ENCODE measurements around the gene AGBL1.

AGBL1 gene

GRCh38 chr15:86295511-86295910 is 215.8 kb downstream of the AGBL1 start:
- Histone ChIP-seq H3K27ac (replicated peaks) (no peak overlapping the region), H3K4me3 (replicated peaks; ENCODE audit: insufficient read depth, low read length) (no peak overlapping the region), H3K27me3 (ENCODE audit: insufficient read depth, poor library complexity, severe bottlenecking) (no peaks in the 10 kb centered on the region)
- DNase-seq (ENCODE audit: low read depth in 1 of 2, low spot score in 1 of 2) = no peak
- no peak for TF ChIP-seq GABPA (IDR thresholded peaks at IDR 0.05; ENCODE audit: low read depth)
- TF ChIP-seq, protein P1, sequence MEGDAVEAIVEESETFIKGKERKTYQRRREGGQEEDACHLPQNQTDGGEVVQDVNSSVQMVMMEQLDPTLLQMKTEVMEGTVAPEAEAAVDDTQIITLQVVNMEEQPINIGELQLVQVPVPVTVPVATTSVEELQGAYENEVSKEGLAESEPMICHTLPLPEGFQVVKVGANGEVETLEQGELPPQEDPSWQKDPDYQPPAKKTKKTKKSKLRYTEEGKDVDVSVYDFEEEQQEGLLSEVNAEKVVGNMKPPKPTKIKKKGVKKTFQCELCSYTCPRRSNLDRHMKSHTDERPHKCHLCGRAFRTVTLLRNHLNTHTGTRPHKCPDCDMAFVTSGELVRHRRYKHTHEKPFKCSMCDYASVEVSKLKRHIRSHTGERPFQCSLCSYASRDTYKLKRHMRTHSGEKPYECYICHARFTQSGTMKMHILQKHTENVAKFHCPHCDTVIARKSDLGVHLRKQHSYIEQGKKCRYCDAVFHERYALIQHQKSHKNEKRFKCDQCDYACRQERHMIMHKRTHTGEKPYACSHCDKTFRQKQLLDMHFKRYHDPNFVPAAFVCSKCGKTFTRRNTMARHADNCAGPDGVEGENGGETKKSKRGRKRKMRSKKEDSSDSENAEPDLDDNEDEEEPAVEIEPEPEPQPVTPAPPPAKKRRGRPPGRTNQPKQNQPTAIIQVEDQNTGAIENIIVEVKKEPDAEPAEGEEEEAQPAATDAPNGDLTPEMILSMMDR (IDR thresholded peaks at IDR 0.05; ENCODE audit: insufficient read depth, low read length) = no peak
- TF ChIP-seq POLR2AphosphoS5 (IDR thresholded peaks at IDR 0.05; ENCODE audit: low read depth) = no peak
- no peak for TF ChIP-seq SPI1 (IDR thresholded peaks at IDR 0.05; ENCODE audit: borderline replicate concordance, low read depth)
- TF ChIP-seq REST (IDR thresholded peaks at IDR 0.05; ENCODE audit: insufficient replicate concordance, low read depth) = no peak

GRCh38 chr15:86296769-86297168 is 217.1 kb downstream of the AGBL1 start:
- Histone ChIP-seq H3K27me3 (ENCODE audit: insufficient read depth, poor library complexity, severe bottlenecking) (no peaks in the 10 kb centered on the region), H3K27ac (replicated peaks) (no peak overlapping the region), H3K4me3 (replicated peaks; ENCODE audit: insufficient read depth, low read length) (no peak overlapping the region)
- TF ChIP-seq REST (IDR thresholded peaks at IDR 0.05; ENCODE audit: insufficient replicate concordance, low read depth) = no peak
- TF ChIP-seq GABPA (IDR thresholded peaks at IDR 0.05; ENCODE audit: low read depth) = no peak
- TF ChIP-seq, protein P1 (IDR thresholded peaks at IDR 0.05; ENCODE audit: insufficient read depth, low read length) = no peak
- no peak for TF ChIP-seq POLR2AphosphoS5 (IDR thresholded peaks at IDR 0.05; ENCODE audit: low read depth)
- DNase-seq (ENCODE audit: low read depth in 1 of 2, low spot score in 1 of 2) = no peak

DNA sequence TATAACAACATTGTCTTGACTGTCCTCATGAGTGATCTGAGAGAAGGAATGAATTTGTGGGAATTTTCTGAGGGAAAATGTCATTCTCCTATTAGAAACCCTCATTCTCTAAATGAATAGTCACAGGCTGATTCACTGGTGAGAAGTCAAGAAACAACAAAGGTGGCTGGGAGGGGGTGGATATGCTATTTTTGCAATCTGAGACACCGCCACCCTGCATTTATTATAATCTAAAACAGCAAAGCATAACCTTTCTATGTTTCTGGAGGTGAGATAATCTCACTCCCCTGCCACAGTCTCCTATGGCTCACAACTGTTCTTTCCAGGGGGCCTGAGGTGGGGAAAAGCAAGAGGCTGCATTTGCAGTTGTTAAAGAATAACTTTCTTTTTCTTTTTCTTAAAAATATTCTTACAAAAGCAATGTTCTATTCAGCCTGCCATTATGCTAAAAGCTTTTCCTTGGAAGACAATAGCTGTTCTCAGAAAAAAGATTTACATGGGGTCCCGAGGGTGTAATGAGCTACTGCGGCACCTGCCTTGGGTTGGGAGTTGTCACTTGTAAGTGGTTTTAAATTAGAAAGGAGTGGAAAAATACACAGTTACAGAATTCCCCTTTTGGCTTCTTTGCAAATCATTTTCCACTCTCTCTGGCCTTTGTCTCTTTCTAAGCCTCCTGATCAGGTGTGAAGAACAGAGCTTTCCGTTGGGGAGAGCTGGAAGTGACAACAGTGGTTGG is 220.9 kb downstream of the AGBL1 start:
- H3K27me3 ChIP-seq (ENCODE audit: insufficient read depth, poor library complexity, severe bottlenecking) = no peaks in the 10 kb centered on the region
- TF ChIP-seq POLR2AphosphoS5 (IDR thresholded peaks at IDR 0.05; ENCODE audit: low read depth) (no peak), SPI1 (IDR thresholded peaks at IDR 0.05; ENCODE audit: borderline replicate concordance, low read depth) (no peak)
- no peak overlapping the region for H3K27ac ChIP-seq (replicated peaks)
- DNase-seq (ENCODE audit: low read depth in 1 of 2, low spot score in 1 of 2) = no peak
- no peak overlapping the region for H3K4me3 ChIP-seq (replicated peaks; ENCODE audit: insufficient read depth, low read length)

- no peak overlapping the region for H3K27ac ChIP-seq (replicated peaks)
- H3K27me3 ChIP-seq (ENCODE audit: insufficient read depth, poor library complexity, severe bottlenecking) = no peaks in the 10 kb centered on the region
- no peak for DNase-seq (ENCODE audit: low read depth in 1 of 2, low spot score in 1 of 2)
- H3K4me3 ChIP-seq (replicated peaks; ENCODE audit: insufficient read depth, low read length) = no peak overlapping the region
- TF ChIP-seq REST (IDR thresholded peaks at IDR 0.05; ENCODE audit: insufficient replicate concordance, low read depth) (no peak), SPI1 (IDR thresholded peaks at IDR 0.05; ENCODE audit: borderline replicate concordance, low read depth) (no peak), GABPA (IDR thresholded peaks at IDR 0.05; ENCODE audit: low read depth) (no peak), POLR2AphosphoS5 (IDR thresholded peaks at IDR 0.05; ENCODE audit: low read depth) (no peak)
- TF ChIP-seq, protein P1 (IDR thresholded peaks at IDR 0.05; ENCODE audit: insufficient read depth, low read length) = no peak
Measured at GRCh38 chr15:86311568-86312280, 232.1 kb downstream of the AGBL1 start.

All from HL-60 (cell line).